GM21723 (cell line): ENCODE data around the gene CTDSPL.

Experiments
- ATAC-seq: cut with Tn5 transposase; IDR thresholded peaks from one replicate; pipeline ENCODE4 v1.9.1; 2021; ENCODE audit warnings: mild to moderate bottlenecking, moderate library complexity; ENCODE audit not compliant: unreplicated experiment

The CTDSPL gene

GRCh38 chr3:37852771-37853170 lies 8.9 kb upstream of the CTDSPL start:
- ATAC-seq, result no peak

GRCh38 chr3:37853691-37854413 lies 7.8 kb upstream of the CTDSPL start:
- no peak for ATAC-seq

GRCh38 chr3:37855363-37855970 lies 6.2 kb upstream of the CTDSPL start:
- no peak for ATAC-seq

- ATAC-seq, result no peak
These were observed 5.3 kb upstream of the CTDSPL start for GRCh38 chr3:37856381-37856780.

GRCh38 chr3:37858742-37859141 lies 2.9 kb upstream of the CTDSPL start:
- ATAC-seq, result no peak

GRCh38 chr3:37859354-37859753 lies 2.3 kb upstream of the CTDSPL start:
- ATAC-seq, result no peak

- ATAC-seq, result no peak
These were observed 1.8 kb upstream of the CTDSPL start for GRCh38 chr3:37859908-37860199.

- ATAC-seq, result no peak
These were observed 681 bp downstream of the CTDSPL start for GRCh38 chr3:37862219-37862902.

- no peak for ATAC-seq
These were observed 1.5 kb downstream of the CTDSPL start for GRCh38 chr3:37862903-37863815.

GRCh38 chr3:37863949-37864822 lies 2.5 kb downstream of the CTDSPL start:
- no peak for ATAC-seq

GRCh38 chr3:37864904-37865303 lies 3.2 kb downstream of the CTDSPL start:
- ATAC-seq, result no peak

- no peak for ATAC-seq
These were observed 5.5 kb downstream of the CTDSPL start for GRCh38 chr3:37867144-37867543.

- ATAC-seq, result no peak
These were observed 10.2 kb downstream of the CTDSPL start for GRCh38 chr3:37871858-37872257.

GRCh38 chr3:37872413-37873160 lies 10.9 kb downstream of the CTDSPL start:
- ATAC-seq, result no peak

GRCh38 chr3:37876279-37876678 lies 14.6 kb downstream of the CTDSPL start:
- ATAC-seq, result no peak

GRCh38 chr3:37882711-37883110 lies 21.0 kb downstream of the CTDSPL start:
- no peak for ATAC-seq

- no peak for ATAC-seq
These were observed 24.1 kb downstream of the CTDSPL start for GRCh38 chr3:37885814-37886213.

- ATAC-seq, result no peak
These were observed 24.7 kb downstream of the CTDSPL start for GRCh38 chr3:37886395-37886794.

- no peak for ATAC-seq
These were observed 25.4 kb downstream of the CTDSPL start for GRCh38 chr3:37887062-37887461.

GRCh38 chr3:37887824-37888223 lies 26.1 kb downstream of the CTDSPL start:
- ATAC-seq, result no peak
